ENCODE measurements around the gene FREM1. TPM values are rescaled to one million over a fixed set of nuclear protein-coding genes. Genes with fewer than 3 reads are reported as not detected.

The FREM1 gene
- total RNA-seq, 2 donors from 2014 or later = 0.43 to 2.3 TPM

GRCh38 chr9:14888875-14889274, 21.4 kb downstream of the FREM1 start:
- DNase-seq = no peak
- ATAC-seq = peak; percentile 18
- intact Hi-C loops (cut with DNase I, micrococcal nuclease) = no loop called here

- DNase-seq = no peak
- peak; percentile 88 for ATAC-seq
- intact Hi-C loops (cut with DNase I, micrococcal nuclease) = no loop called here
Measured at GRCh38 chr9:14888272-14888671, 22.0 kb downstream of the FREM1 start.

GRCh38 chr9:14887149-14887548, 23.1 kb downstream of the FREM1 start:
- intact Hi-C loops (cut with DNase I, micrococcal nuclease) = no loop called here
- peak; percentile 46 to 56 for DNase-seq
- ATAC-seq = peak; percentile 85

- intact Hi-C loops (cut with DNase I, micrococcal nuclease) = no loop called here
- no peak for ATAC-seq
- no peak for DNase-seq
Measured at GRCh38 chr9:14883310-14883944, 26.8 kb downstream of the FREM1 start.

GRCh38 chr9:14882090-14882489, 28.1 kb downstream of the FREM1 start:
- intact Hi-C loops (cut with DNase I, micrococcal nuclease) = no loop called here
- ATAC-seq (peak; percentile 64), DNase-seq (no peak)

DNA sequence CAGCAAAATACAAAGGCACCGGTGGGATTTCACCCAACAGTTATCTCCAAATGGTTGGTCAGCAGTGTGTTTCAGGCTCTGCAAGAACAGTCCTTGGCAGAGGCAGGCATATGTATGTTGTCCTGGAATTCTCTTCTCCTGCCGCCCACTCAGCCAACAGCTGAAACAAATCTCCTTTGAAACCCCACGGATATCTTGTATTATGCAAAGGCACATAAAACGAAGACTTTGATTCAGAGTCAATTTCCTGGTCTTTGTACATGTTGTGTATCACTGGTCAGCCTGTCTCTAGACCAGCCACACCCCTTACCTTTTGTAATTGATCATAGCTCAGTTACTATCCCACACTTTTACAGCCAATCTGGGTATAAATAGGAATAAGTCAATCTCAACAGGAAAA, 29.2 kb downstream of the FREM1 start:
- ATAC-seq (peak; percentile 91), DNase-seq (peak in 1 of 2 donors; percentile 6)
- intact Hi-C loops (cut with DNase I, micrococcal nuclease) = no loop called here

GRCh38 chr9:14870090-14870489, 40.1 kb downstream of the FREM1 start:
- intact Hi-C loops (cut with DNase I, micrococcal nuclease) = no loop called here
- ATAC-seq (peak; percentile 42), DNase-seq (no peak)

DNA sequence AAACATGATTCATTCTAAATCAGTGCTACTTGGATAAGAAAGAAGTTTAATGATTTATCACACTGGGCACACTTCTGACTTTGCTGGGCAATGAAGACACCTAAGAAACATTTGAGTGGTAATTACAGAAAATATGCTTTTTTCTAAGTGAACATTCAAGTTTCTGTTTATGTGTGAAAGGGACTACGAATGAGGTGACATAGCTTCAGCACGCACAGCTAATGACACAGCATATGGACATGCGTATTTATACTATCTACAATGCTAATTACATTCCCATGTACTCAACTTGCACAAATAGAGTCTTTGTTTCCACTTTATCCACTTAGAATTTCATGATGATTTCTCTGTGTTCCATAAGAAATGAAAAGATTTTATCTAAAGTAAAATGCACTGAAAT, 40.6 kb downstream of the FREM1 start:
- ATAC-seq (no peak), DNase-seq (no peak)
- intact Hi-C loops (cut with DNase I, micrococcal nuclease) = no loop called here

- DNase-seq = no peak
- intact Hi-C loops (cut with DNase I, micrococcal nuclease) = no loop called here
- ATAC-seq = peak; percentile 45
Measured at GRCh38 chr9:14868772-14869583, 41.2 kb downstream of the FREM1 start.

- DNase-seq (no peak), ATAC-seq (no peak)
- intact Hi-C loops (cut with DNase I, micrococcal nuclease) = no loop called here
Measured at GRCh38 chr9:14868418-14868771, 41.8 kb downstream of the FREM1 start.

GRCh38 chr9:14866200-14866749, 44.0 kb downstream of the FREM1 start:
- ATAC-seq (no peak), DNase-seq (no peak)
- intact Hi-C loops (cut with DNase I, micrococcal nuclease) = no loop called here

- ATAC-seq (no peak), DNase-seq (no peak)
- intact Hi-C loops (cut with DNase I, micrococcal nuclease) = no loop called here
Measured at GRCh38 chr9:14864309-14864708, 45.9 kb downstream of the FREM1 start.

DNA sequence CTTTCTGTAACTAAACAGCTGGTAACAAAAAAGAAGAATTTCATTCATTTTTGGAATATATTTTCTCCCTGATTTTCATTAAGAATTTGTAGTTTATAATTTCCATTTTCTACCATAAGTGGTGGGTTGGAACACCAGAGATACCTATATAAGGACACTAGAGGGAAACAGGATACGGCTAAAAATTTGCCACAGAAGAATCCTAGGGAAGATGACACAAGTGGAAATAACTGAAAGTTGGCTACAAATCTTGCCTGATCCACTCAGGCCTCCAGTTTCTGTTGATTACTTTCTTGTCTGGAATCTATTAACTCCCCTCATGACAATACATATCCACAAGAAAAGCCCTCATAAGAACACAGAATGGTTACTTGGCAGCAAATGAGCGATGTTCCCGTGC, 46.8 kb downstream of the FREM1 start:
- DNase-seq (no peak), ATAC-seq (no peak)
- intact Hi-C loops (cut with DNase I, micrococcal nuclease) = no loop called here

DNA sequence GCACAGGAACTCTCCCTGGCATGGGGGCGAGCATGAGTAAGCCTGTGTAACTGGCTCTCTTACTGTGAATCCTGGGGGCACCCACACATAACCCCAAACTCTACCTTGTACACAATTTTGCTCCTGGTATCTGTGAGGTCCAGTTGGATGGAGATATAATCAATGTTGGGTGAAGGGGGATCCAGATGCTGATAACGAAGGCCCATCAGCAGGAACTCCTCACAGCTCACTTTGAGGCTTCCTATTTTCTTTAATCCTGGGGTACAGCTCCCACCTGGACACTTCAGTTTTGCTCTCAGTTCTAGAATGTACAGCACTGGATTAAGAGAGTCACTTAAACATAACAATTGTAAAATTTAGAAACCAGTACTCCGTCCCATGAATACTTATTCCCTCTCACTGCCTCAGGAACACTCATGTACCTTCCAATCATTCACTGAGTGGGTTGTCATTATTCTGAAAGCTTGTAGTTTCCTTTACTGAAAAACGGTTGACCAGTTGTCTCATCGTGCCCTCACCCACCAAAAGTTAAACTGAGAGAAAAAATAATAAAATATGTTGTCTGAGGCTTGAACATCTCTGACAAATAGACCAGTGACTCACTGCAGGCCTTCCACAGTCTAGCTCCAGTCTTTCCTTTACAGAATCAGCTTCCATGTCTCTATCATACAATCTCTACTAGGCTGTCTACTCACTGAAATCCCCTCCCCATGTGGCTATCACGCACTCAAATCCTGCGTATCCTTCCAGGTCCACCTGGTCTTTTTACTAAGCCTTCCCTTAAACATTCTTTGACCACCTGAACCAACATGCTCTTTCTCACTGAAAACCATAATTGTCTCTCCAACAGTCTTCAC, 52.6 kb downstream of the FREM1 start:
- DNase-seq = no peak
- ATAC-seq = no peak
- intact Hi-C loops (cut with DNase I, micrococcal nuclease) = loop anchor here in 1 of 2 donors (10.0 kb wide), 1 partner anchor 277 kb away; no protein-coding TSS in a partner anchor

DNA sequence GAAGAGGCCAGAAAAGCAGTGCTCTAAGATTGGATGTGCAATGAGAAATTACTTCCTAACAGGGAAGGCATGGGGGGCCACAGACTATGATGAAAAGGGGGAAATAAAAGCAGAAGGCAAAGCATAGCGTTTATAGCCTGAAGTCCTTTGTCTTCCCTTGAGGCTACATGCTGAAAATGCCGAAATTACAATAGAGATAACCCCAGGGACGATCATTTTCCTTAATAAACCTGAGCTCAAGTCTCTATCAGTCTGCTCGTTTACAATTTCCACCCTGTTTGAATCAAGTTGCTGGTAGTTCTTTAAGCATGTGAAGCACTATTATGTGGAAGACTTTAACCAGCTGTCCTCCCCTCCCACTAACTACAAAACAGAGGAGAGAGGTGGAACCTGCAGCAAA, 60.4 kb downstream of the FREM1 start:
- intact Hi-C loops (cut with DNase I, micrococcal nuclease) = loop anchor here in 1 of 2 donors (10.0 kb wide), 1 partner anchor 285 kb away; no protein-coding TSS in a partner anchor
- ATAC-seq = no peak

GRCh38 chr9:14849296-14849695, 60.9 kb downstream of the FREM1 start:
- intact Hi-C loops (cut with DNase I, micrococcal nuclease) = no loop called here
- DNase-seq = no peak
- ATAC-seq = no peak

More for the DNA sequence above, 60.4 kb downstream of the FREM1 start:
- no peak for DNase-seq

DNA sequence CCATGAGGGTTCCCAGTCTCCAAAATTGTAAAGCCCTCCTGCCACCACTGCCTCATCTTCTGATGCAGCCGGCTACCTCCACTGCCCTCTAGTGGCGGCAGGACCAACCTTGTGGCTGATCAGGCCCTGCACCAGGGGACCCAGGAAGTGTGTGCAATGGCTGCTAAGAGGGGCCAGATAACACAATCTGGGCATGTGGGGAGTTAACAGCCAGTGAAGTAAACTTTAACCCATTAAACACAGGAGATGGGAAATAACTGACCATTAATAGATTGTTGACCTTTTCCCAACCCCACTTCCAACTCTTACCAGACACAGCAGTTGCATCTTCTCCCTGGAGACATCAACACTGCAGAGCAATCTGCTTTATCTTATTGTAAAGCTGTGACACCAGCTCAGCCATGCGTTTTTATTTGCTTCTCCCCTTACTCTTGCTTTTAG, 63.3 kb downstream of the FREM1 start:
- ATAC-seq = peak; percentile 67
- peak; percentile 26 to 71 for DNase-seq
- intact Hi-C loops (cut with DNase I, micrococcal nuclease) = no loop called here

DNA sequence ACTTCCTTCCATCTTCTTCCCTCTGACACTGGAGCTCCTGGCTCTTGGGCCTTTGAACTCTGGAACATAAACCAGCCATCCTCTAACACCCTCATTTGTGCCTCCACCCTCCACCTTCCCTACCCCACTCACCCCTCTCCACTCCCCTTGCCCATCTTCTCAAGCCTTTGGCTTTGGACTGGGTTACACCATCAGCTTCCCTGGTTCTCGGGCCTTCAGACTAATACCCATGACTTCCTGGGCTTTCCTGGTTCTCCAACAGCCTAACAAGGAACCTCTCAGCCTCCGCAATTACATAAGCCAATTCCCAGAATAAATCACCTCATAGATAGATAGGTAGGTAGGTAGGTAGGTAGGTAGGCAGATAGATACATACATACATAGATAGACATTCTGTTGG, 67.1 kb downstream of the FREM1 start:
- ATAC-seq (no peak), DNase-seq (no peak)
- intact Hi-C loops (cut with DNase I, micrococcal nuclease) = no loop called here

GRCh38 chr9:14842269-14842668, 68.0 kb downstream of the FREM1 start:
- ATAC-seq (no peak), DNase-seq (no peak)
- intact Hi-C loops (cut with DNase I, micrococcal nuclease) = no loop called here

Data from left colon (tissue), 2 donors.